ENCODE measurements around the gene REM1.
"Not testable (repeated sequence)": the region's sequence is repeated elsewhere in the genome, so short reads cannot be mapped to it uniquely, and the experiment has no call there.

REM1 gene, protein sequence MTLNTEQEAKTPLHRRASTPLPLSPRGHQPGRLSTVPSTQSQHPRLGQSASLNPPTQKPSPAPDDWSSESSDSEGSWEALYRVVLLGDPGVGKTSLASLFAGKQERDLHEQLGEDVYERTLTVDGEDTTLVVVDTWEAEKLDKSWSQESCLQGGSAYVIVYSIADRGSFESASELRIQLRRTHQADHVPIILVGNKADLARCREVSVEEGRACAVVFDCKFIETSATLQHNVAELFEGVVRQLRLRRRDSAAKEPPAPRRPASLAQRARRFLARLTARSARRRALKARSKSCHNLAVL

DNA sequence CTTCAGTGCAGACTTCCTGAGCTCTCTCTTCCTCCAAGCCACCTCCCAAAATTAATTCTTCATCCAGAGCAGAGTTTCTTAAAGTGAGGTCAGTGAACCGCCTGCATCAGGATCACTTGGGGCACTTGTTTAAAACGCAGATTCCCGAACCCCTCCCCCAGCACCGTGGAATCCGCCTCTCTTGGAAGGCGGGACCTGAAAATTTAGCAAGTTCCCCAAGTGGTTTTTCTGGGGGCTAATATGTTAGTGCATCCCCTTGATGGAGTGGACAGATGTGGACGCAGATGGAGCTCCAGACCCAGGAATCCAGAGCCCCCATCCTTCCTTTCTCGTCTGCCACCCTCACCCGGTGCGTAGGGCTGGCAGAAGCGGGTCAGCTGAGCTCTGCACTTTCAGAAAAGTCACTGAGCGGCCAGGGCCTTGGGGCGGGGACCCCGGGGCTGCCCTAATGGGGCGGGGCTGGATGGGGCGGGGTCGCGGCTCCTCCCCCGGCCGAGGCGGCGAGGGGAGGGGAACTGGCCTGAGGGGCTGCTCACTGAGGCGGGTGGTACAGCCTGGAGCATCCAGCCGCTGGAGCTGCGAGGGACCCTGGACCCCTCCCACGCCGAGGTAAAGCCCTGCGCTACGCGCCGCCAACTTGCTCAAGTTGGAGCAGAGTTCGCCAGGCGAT lies at the start of gene REM1, which contains the start of gene DEFB124:
REM1 (plus strand) TSS at position 531 of the 670 bp plus-strand sequence. CDS start 1,158 bp downstream, outside the sequence.
DEFB124 (minus strand) TSS at position 370 of the 670 bp plus-strand sequence. CDS start 2,114 bp downstream, outside the sequence.
- no peak for DNase-seq

DNA sequence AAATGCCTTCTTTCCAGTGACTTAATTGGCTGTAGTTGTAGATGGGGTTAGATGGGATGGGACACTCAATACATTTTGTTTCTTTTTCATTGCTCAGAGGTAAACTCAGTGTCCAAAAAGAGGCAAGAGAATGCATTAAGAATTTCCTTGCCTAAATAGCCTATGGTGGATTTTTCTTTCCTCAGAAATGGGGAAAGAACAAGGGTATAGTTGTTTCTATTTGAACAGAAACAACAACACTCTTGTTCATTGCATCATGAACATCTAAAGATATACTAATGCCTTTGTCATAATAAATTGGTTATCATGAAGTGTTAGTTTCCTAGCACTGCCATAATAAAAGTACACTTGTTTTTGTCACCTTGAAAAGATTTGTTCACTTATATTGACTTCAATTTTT lies 49.3 kb upstream of the REM1 start:
- no peak for DNase-seq

DNA sequence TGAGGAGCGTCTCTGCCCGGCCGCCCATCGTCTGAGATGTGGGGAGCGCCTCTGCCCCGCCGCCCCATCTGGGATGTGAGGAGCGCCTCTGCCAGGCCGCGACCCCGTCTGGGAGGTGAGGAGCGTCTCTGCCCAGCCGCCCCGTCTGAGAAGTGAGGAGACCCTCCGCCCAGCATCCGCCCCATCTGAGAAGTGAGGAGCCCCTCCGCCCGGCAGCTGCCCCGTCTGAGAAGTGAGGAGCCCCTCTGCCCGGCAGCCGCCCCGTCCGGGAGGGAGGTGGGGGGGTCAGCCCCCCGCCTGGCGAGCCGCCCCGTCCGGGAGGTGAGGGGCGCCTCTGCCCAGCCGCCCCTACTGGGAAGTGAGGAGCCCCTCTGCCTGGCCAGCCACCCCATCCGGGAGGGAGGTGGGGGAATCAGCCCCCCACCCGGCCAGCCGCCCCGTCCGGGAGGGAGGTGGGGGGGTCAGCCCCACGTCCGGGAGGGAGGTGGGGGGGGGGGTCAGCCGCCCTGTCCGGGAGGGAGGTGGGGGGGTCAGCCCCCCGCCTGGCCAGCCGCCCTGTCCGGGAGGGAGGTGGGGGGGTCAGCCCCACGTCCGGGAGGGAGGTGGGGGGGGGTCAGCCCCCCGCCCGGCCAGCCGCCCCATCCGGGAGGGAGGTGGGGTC lies 48.1 kb upstream of the REM1 start:
- not testable (repeated sequence) for DNase-seq

- not testable (repeated sequence) for DNase-seq
These were observed 47.5 kb upstream of the REM1 start for GRCh38 chr20:31427576-31427975.

- no peak for DNase-seq
These were observed 44.4 kb upstream of the REM1 start for GRCh38 chr20:31430568-31431115.

DNA sequence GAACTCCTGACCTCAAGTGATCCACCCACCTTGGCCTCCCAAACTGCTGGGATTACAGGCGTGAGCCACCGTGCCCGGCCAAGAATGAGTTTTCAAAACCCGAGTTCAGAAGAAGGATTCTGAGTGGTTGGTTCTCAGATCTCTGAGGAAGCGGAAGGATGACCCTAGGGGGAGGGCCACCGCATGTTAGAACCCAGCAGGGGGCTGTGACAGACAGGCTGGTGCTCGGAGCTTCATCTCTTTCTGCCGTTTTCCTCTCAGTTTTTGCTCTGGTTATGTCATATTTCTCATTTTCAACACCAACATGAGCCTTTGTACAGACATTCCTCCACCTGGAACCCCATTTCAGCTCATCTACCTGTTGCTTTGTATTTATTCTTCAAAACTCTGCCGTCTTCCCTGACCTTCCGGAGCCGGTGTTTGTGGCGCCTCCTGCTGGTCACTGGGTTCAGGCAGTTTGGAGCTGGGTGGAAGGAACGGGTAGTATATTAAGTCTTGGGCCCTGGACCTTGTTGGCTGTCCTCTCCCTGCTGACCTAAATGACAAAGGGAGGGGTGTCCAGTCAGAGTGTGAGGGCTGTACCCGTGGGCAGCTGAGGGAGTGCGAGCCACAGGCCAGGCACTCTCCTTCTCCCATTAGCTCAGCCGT lies 35.0 kb upstream of the REM1 start, which contains the start of gene DEFB123:
DEFB123 (plus strand) TSS at position 621 of the 648 bp plus-strand sequence. CDS start 67 bp downstream, outside the sequence.
- no peak for DNase-seq

GRCh38 chr20:31446084-31446819 lies 28.8 kb upstream of the REM1 start:
- no peak for DNase-seq

DNA sequence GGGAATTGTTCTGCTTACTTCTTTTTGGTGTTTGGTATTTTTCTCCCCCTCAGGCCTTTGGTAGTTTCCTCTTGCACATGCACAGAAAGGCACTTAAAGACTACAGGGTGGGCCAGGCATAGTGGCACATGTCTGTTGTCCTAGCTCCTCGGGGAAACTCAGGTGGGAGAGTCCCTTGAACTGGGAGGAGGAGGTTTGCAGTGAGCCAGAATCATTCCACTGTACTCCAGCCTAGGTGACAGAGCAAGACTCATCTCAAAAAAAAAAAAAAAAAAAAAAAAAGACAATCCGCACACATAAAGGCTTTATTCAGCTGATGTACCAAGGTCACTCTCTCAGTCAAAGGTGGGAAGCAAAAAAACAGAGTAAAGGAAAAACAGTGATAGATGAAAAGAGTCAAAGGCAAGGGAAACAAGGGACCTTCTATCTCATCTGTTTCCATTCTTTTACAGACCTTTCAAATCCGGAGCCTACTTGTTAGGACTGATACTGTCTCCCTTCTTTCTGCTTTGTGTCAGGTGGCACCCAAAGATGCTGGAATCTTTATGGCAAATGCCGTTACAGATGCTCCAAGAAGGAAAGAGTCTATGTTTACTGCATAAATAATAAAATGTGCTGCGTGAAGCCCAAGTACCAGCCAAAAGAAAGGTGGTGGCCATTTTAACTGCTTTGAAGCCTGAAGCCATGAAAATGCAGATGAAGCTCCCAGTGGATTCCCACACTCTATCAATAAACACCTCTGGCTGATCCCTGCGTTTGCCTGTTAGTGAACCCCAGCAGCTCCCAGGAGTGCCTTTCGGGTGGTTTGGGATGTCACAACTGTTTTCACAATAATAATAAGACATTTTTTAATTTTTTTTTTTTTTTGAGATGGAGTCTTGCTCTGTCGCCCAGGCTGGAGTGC lies 25.3 kb upstream of the REM1 start:
- no peak for DNase-seq

GRCh38 chr20:31452575-31452974 lies 22.5 kb upstream of the REM1 start:
- no peak for DNase-seq

DNA sequence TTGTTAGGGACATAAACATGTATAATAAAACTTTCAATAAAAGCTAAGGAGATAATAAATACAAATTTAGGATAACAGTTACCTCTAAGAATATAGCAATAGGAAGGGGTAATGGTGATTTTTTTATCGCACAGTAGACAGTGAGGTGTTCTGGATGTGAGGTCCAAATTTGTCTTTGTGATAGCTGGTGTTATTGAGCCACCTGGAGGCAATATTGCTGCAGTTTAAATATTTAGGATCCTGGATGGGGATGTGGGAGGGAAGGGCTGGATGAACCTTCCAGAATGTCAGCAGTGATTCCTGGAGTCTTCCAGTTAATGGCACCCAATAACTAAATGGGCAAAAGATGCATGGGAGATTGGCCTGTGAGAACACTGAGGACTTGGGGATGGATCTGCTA lies 20.7 kb upstream of the REM1 start:
- DNase-seq: no peak

- not testable (repeated sequence) for DNase-seq
These were observed 4.1 kb upstream of the REM1 start for GRCh38 chr20:31470946-31471345.

- no peak for DNase-seq
These were observed 2.4 kb upstream of the REM1 start for GRCh38 chr20:31472395-31473330.

DNA sequence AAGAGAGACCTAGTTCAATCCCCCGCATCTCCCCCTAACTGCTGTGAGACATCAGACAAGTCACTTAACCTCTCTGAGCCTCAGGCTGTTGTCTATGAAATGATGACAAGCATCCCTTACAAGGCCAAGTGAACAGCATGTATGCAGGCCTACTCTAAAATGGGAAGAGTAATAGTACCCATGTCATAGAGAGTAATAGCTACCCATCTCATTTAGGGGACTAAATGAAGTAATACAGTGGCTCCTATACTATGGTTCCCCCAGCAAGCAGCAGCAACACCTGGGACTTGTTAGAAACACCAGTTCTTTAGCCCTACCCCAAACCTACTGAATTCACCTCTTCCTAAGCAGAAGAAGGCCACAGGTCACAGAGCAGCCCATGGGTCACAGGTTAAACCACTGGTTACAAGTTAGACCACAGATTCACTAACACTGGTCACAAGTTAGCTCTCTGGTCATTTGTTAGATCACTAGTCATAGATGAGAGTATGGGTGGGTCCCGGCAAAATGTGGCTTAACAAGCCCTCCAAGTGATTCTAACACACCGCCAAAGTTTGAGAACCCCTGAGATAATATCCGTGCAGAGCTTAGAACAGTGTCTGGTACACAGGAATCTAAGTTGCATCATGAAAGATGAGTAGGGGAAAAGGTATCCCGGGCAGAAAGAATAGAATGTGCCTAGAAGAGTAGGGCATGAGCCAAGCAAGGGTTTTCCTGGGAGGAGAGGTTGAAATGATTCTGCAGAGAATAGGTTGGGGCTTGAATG lies 1.6 kb upstream of the REM1 start:
- DNase-seq: no peak

- DNase-seq: no peak
These were observed 1.0 kb upstream of the REM1 start for GRCh38 chr20:31474097-31474436.

DNA sequence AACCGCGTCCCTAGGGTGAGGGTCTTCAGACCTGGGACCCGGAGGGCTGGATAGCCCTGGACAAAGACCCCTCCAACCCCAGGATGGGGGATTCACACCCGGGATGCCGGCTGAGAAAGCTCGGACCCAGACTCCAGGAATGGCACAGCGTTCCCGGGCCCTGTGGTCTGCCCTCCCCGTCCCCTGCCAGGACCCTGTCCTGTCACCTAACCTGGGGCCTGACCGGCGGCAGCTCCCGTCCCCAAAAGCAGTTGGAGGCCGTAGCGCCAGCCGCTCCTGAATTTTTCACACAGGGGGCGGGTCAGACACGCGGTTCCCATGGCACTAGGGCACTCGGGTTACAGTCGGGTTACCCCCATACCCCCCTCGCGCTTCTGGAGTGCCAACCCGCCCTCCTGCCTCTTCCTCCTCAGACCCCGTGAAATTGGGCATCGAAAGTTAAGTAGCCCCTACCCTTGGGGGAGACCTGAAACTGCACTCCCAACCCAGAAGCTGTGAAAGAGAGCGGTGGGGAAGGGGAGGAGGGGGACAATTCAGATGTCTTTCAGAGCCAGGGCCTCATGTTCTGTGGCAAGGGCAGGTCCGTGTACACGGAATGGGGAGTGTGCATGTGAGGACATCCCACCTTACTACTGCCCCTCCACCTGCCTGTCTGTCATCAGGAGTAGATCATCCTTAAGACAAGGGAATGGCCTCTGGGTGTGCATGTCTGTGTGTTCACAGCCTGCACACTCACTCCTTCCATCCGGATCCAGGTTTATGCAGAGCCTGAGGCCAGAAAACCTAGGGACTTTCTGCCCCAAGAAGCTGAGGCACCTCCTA lies 595 bp downstream of the REM1 start:
- DNase-seq: no peak

DNA sequence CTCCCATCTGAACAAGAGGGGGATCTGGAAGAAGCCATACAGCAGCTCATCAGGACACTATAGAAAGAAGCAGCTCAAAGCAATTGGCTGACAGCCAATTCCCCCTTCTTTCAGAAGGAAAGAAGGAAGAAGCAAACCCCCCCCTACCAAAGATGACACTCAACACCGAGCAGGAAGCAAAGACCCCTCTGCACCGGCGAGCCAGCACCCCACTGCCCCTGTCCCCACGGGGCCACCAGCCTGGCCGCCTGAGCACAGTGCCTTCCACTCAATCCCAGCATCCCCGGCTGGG lies 1.2 kb downstream of the REM1 start:
- DNase-seq: no peak

DNA sequence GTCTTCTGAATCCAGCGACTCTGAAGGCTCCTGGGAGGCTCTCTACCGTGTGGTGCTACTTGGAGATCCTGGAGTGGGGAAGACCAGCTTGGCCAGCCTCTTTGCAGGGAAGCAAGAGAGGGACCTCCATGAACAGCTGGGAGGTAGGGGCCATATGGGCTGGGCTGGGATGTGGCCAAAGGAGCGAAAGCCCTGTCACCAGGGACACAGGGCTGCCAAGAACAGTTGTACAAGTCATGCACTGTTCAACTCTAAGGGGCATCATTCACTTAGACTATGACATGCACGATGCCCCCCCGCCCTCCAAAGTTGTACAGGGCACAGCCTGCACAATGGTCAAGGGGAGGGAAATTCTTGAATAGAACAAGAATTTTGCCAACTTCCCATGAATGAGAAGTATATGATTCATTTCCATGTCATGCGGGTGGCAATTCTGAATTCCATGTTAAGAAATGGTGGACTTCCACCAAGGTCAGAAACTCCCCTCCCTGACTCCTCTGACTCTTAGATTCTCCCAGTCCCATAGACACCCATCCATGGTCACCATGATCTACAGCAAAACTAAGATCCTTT lies 1.6 kb downstream of the REM1 start:
- no peak for DNase-seq

GRCh38 chr20:31484001-31484400 lies 8.9 kb downstream of the REM1 start:
- no peak for DNase-seq

Data from DMS53 (cell line).